HL-60 (cell line): ENCODE results near the gene MMP3.

Source experiments
- CTCF ChIP-seq: IDR thresholded peaks from one replicate; pipeline ENCODE4 v1.5.1; 2011; ENCODE audit warnings: low read length, control low read depth, inconsistent platforms; ENCODE audit not compliant: insufficient read depth
- GABPA ChIP-seq: IDR thresholded peaks from 2 replicates; pipeline ENCODE4 v1.6.1; 2012; ENCODE audit warnings: low read depth
- REST ChIP-seq: IDR thresholded peaks from 2 replicates; pipeline ENCODE4 v1.6.1; 2012; ENCODE audit warnings: low read depth; ENCODE audit not compliant: insufficient replicate concordance

- TF ChIP-seq GABPA, result no peak
- TF ChIP-seq REST, result no peak
- no peak for TF ChIP-seq CTCF
These were observed 7.0 kb downstream of the MMP3 start for GRCh38 chr11:102836290-102836875.
